GM23338 (cell line): Measurements from ENCODE around the gene OSBPL1A. TPM values are rescaled to one million over a fixed set of nuclear protein-coding genes. Genes with fewer than 3 reads are reported as not detected.
A peak's percentile ranks its signal among the peaks of the same experiment; 100 is the strongest.

Source experiments
- ATAC-seq: fragments of 200-7000 bp; cut with Tn5 transposase; 3 replicates; pipeline ENCODE4 v1.9.1; 2020
- DNase-seq: peaks from one replicate; pipeline ENCODE4 v3.0.0-alpha.2; 2015; ENCODE audit warnings: low spot score
- H2AFZ ChIP-seq: fragments of 200-600 bp; sonication (generic); 2 replicates; pipeline ENCODE4 v1.8.0; 2016; ENCODE audit warnings: antibody characterized with exemption, mild to moderate bottlenecking, moderate library complexity
- H3F3A ChIP-seq: fragments of 200-600 bp; sonication (generic); replicated peaks from 2 replicates; pipeline ENCODE4 v1.8.0; 2017; ENCODE audit warnings: antibody characterized with exemption, mixed run types, low read depth
- H3K27ac ChIP-seq: fragments of 200-600 bp; sonication (generic); 2 replicates; pipeline ENCODE4 v1.6.1; 2016; ENCODE audit warnings: low read depth
- H3K27me3 ChIP-seq: fragments of 200-600 bp; sonication (generic); 2 replicates; pipeline ENCODE4 v1.8.0; 2016; ENCODE audit warnings: mild to moderate bottlenecking, mixed run types, moderate library complexity; ENCODE audit not compliant: insufficient read depth
- H3K36me3 ChIP-seq: fragments of 200-600 bp; sonication (generic); 2 replicates; pipeline ENCODE4 v1.8.0; 2016; ENCODE audit warnings: mild to moderate bottlenecking; ENCODE audit not compliant: insufficient read depth
- H3K4me1 ChIP-seq: fragments of 200-600 bp; sonication (generic); 2 replicates; pipeline ENCODE4 v1.8.0; 2016; ENCODE audit warnings: mild to moderate bottlenecking, moderate library complexity; ENCODE audit not compliant: insufficient read depth
- H3K4me2 ChIP-seq: fragments of 200-600 bp; sonication (generic); 2 replicates; pipeline ENCODE4 v1.7.1; 2017; ENCODE audit warnings: mixed run types
- H3K4me3 ChIP-seq: fragments of 200-600 bp; sonication (generic); 2 replicates; pipeline ENCODE4 v1.6.1; 2016; ENCODE audit warnings: mixed run types
- H3K79me2 ChIP-seq: fragments of 200-600 bp; sonication (generic); replicated peaks from 2 replicates; pipeline ENCODE4 v1.8.0; 2017; ENCODE audit warnings: mild to moderate bottlenecking; ENCODE audit not compliant: insufficient read depth
- H3K9me2 ChIP-seq: fragments of 200-600 bp; sonication (generic); 2 replicates; pipeline ENCODE4 v1.8.0; 2017; ENCODE audit not compliant: insufficient read depth
- H4K20me1 ChIP-seq: fragments of 200-600 bp; sonication (generic); replicated peaks from 2 replicates; pipeline ENCODE4 v1.8.0; 2017; ENCODE audit warnings: mild to moderate bottlenecking; ENCODE audit not compliant: insufficient read depth
- H3K27ac Mint-ChIP-seq: 2 replicates; pipeline ENCODE4 v1.8.0; 2020; ENCODE audit warnings: inconsistent platforms, mild to moderate bottlenecking, moderate library complexity, mixed read lengths
- H3K27me3 Mint-ChIP-seq: 3 replicates; pipeline ENCODE4 v1.8.0; 2022; ENCODE audit warnings: low read depth, mild to moderate bottlenecking, moderate library complexity, mixed read lengths, inconsistent platforms; ENCODE audit not compliant: insufficient read depth, poor library complexity
- H3K36me3 Mint-ChIP-seq: 3 replicates; pipeline ENCODE4 v1.8.0; 2021; ENCODE audit warnings: low read depth, mild to moderate bottlenecking, inconsistent platforms, moderate library complexity, mixed read lengths
- H3K4me1 Mint-ChIP-seq: 3 replicates; pipeline ENCODE4 v1.8.0; 2020; ENCODE audit warnings: mild to moderate bottlenecking, inconsistent platforms, mixed read lengths
- H3K4me3 Mint-ChIP-seq: 3 replicates; pipeline ENCODE4 v1.8.0; 2021; ENCODE audit warnings: moderate library complexity, mild to moderate bottlenecking, inconsistent platforms, mixed read lengths
- H3K9me3 Mint-ChIP-seq: 3 replicates; pipeline ENCODE4 v1.8.0; 2020; ENCODE audit warnings: moderate library complexity, mild to moderate bottlenecking, inconsistent platforms, mixed read lengths
- CREB1 ChIP-seq: fragments of 250-450 bp; sonication (Bioruptor Pico); IDR thresholded peaks from 2 replicates; pipeline ENCODE4 v1.5.0; 2020; ENCODE audit warnings: low read depth, mild to moderate bottlenecking, moderate library complexity
- EZH2phosphoT487 ChIP-seq: fragments of 200-600 bp; sonication (generic); IDR thresholded peaks from one replicate; pipeline ENCODE4 v1.8.1; 2018; ENCODE audit warnings: antibody characterized with exemption; ENCODE audit not compliant: unreplicated experiment
- JUNB ChIP-seq: IDR thresholded peaks from one replicate; pipeline ENCODE4 v1.6.1; 2016; ENCODE audit warnings: antibody characterized with exemption; ENCODE audit not compliant: unreplicated experiment
- POLR2AphosphoS5 ChIP-seq: IDR thresholded peaks from 2 replicates; pipeline ENCODE4 v1.6.1; 2016; ENCODE audit warnings: antibody characterized with exemption, low read depth
- STAT1 ChIP-seq: IDR thresholded peaks from one replicate; pipeline ENCODE4 v1.6.1; 2016; ENCODE audit warnings: antibody characterized with exemption; ENCODE audit not compliant: unreplicated experiment
- ZNF114 ChIP-seq: fragments of 250-450 bp; sonication (Bioruptor Pico); IDR thresholded peaks from 2 replicates; pipeline ENCODE4 v1.5.0; 2020; ENCODE audit warnings: mild to moderate bottlenecking, moderate library complexity
- polyA plus RNA-seq: library from polyadenylated mRNA; unstranded; fragments of >200 nt; fragmentation: Nextera tagmentation; extraction: Ambion mirVana; gene quantifications from 2 replicates; pipeline ENCODE4 v1.2.1, GENCODE V29; 2016
- total RNA-seq: library from RNA; depleted of rRNA; stranded (reverse); fragments of >200 nt; shearing (Covaris generic); gene quantifications from 2 replicates; pipeline ENCODE4 v1.2.3, GENCODE V29; 2014
- TF ChIP-seq, protein P1 (sequence below): fragments of 250-450 bp; sonication (Bioruptor Pico); IDR thresholded peaks from 2 replicates; pipeline ENCODE4 v1.5.0; 2020; ENCODE audit warnings: mild to moderate bottlenecking, moderate library complexity
- TF ChIP-seq, protein P2 (sequence below), 2 experiments: fragments of 200-600 bp in 1 of 2; sonication (generic) in 1 of 2; conservative IDR thresholded peaks; 2 replicates each; pipeline versions ENCODE4 v1.5.1 to v1.6.1; 2016 to 2017; ENCODE audit warnings: antibody characterized with exemption in 2 of 2, low read depth in 2 of 2, mild to moderate bottlenecking in 2 of 2, moderate library complexity in 1 of 2
- TF ChIP-seq, protein P3 (sequence below): IDR thresholded peaks from one replicate; pipeline ENCODE4 v1.6.1; 2018; ENCODE audit warnings: antibody characterized with exemption; ENCODE audit not compliant: unreplicated experiment

OSBPL1A gene
- total and polyA plus RNA-seq, 2 experiments from 2014 or later, result 55.6 to 71.4 TPM

DNA sequence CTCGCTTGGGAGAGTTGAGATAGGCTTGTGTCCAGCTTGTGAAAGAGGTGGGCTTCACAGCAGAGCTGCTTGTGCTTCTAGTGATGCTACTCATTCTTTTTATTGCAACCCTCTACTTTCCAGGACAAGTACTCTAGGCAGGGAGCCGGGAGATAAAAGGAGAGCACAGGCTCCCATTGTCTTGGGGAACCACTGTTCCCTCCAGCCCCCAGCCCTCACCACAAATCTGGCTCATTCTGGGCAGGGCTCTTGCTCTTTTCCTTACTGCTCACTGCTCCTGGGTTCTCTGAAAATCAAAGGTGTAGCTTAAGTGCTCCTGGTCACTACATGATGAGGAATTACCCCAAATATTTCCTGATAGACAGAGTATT lies 177.3 kb downstream of the OSBPL1A start (continued):
- TF ChIP-seq, protein P1, sequence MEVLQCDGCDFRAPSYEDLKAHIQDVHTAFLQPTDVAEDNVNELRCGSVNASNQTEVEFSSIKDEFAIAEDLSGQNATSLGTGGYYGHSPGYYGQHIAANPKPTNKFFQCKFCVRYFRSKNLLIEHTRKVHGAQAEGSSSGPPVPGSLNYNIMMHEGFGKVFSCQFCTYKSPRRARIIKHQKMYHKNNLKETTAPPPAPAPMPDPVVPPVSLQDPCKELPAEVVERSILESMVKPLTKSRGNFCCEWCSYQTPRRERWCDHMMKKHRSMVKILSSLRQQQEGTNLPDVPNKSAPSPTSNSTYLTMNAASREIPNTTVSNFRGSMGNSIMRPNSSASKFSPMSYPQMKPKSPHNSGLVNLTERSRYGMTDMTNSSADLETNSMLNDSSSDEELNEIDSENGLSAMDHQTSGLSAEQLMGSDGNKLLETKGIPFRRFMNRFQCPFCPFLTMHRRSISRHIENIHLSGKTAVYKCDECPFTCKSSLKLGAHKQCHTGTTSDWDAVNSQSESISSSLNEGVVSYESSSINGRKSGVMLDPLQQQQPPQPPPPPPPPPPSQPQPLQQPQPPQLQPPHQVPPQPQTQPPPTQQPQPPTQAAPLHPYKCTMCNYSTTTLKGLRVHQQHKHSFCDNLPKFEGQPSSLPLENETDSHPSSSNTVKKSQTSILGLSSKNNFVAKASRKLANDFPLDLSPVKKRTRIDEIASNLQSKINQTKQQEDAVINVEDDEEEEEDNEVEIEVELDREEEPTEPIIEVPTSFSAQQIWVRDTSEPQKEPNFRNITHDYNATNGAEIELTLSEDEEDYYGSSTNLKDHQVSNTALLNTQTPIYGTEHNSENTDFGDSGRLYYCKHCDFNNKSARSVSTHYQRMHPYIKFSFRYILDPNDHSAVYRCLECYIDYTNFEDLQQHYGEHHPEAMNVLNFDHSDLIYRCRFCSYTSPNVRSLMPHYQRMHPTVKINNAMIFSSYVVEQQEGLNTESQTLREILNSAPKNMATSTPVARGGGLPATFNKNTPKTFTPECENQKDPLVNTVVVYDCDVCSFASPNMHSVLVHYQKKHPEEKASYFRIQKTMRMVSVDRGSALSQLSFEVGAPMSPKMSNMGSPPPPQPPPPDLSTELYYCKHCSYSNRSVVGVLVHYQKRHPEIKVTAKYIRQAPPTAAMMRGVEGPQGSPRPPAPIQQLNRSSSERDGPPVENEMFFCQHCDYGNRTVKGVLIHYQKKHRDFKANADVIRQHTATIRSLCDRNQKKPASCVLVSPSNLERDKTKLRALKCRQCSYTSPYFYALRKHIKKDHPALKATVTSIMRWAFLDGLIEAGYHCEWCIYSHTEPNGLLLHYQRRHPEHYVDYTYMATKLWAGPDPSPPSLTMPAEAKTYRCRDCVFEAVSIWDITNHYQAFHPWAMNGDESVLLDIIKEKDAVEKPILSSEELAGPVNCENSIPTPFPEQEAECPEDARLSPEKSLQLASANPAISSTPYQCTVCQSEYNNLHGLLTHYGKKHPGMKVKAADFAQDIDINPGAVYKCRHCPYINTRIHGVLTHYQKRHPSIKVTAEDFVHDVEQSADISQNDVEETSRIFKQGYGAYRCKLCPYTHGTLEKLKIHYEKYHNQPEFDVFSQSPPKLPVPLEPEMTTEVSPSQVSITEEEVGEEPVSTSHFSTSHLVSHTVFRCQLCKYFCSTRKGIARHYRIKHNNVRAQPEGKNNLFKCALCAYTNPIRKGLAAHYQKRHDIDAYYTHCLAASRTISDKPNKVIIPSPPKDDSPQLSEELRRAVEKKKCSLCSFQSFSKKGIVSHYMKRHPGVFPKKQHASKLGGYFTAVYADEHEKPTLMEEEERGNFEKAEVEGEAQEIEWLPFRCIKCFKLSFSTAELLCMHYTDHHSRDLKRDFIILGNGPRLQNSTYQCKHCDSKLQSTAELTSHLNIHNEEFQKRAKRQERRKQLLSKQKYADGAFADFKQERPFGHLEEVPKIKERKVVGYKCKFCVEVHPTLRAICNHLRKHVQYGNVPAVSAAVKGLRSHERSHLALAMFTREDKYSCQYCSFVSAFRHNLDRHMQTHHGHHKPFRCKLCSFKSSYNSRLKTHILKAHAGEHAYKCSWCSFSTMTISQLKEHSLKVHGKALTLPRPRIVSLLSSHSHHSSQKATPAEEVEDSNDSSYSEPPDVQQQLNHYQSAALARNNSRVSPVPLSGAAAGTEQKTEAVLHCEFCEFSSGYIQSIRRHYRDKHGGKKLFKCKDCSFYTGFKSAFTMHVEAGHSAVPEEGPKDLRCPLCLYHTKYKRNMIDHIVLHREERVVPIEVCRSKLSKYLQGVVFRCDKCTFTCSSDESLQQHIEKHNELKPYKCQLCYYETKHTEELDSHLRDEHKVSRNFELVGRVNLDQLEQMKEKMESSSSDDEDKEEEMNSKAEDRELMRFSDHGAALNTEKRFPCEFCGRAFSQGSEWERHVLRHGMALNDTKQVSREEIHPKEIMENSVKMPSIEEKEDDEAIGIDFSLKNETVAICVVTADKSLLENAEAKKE (CRISPR knock-in tag), result no peak
- no peak for TF ChIP-seq EZH2phosphoT487
- TF ChIP-seq STAT1, result no peak
- no peak for TF ChIP-seq POLR2AphosphoS5
- TF ChIP-seq, protein P2, sequence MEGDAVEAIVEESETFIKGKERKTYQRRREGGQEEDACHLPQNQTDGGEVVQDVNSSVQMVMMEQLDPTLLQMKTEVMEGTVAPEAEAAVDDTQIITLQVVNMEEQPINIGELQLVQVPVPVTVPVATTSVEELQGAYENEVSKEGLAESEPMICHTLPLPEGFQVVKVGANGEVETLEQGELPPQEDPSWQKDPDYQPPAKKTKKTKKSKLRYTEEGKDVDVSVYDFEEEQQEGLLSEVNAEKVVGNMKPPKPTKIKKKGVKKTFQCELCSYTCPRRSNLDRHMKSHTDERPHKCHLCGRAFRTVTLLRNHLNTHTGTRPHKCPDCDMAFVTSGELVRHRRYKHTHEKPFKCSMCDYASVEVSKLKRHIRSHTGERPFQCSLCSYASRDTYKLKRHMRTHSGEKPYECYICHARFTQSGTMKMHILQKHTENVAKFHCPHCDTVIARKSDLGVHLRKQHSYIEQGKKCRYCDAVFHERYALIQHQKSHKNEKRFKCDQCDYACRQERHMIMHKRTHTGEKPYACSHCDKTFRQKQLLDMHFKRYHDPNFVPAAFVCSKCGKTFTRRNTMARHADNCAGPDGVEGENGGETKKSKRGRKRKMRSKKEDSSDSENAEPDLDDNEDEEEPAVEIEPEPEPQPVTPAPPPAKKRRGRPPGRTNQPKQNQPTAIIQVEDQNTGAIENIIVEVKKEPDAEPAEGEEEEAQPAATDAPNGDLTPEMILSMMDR (conservative IDR thresholded peaks at IDR 0.05; ENCODE audit: low read depth in 2 of 2), result no peak

DNA sequence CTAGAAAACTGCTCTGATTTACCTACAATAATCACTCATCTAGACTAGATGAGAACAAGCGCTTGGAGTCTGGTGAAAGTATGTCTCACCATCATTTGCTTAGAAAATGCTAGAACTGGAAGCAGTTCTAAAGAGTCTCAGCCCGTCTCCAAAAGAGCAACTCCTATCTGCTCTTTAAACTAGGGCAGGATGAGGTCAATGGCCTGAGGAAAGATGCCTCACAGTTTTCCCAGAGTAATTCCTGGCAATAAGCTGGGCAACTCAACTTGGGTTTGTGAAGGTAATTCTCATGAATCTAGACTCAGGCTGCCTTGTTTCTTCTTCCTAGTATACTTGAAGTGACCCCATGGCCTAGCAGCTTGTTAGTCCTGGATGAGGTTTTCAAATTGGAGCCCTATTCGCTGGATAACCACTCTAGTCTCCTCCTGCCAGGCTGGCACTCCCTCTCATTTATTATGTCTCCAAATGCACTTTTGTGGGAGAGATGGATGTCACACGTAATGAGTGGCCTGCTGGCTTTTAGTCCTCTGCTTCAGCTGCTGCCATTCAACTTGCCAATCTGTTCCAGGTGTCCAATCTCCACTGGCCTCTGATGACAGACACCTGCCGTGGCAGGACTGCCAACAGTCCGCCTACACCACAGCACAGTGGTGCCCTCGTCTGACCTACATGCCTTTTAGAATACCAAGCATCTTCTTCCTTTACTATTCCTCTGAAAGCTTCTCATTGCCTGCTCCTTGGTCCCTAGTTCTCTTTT lies 177.9 kb downstream of the OSBPL1A start:
- Histone ChIP-seq H3K9me2 (no peaks in the 10 kb centered on the region), H3K27ac (no peak overlapping the region), H3K4me2 (no peak overlapping the region), H3K36me3 (no peaks in the 10 kb centered on the region; the same call in 1 of the 2 replicates), H4K20me1 (no peaks in the 10 kb centered on the region), H3K79me2 (no peaks in the 10 kb centered on the region), H3F3A (no peaks in the 10 kb centered on the region), H3K27me3 (no peaks in the 10 kb centered on the region), H3K4me1 (peaks cover 7% of the 10 kb centered on the region; the same call in 1 of the 2 replicates), H2AFZ (no peak overlapping the region), H3K4me3 (no peak overlapping the region)
- no peaks in the 10 kb centered on the region for H3K9me3 Mint-ChIP-seq
- ATAC-seq (peak; percentile 45), DNase-seq (no peak)
- H3K4me3 Mint-ChIP-seq, result no peak overlapping the region
- peaks cover 17% of the 10 kb centered on the region for H3K4me1 Mint-ChIP-seq
- peaks cover 2% of the 10 kb centered on the region for H3K27me3 Mint-ChIP-seq
- H3K27ac Mint-ChIP-seq, result no peak overlapping the region
- no peaks in the 10 kb centered on the region for H3K36me3 Mint-ChIP-seq
- TF ChIP-seq, protein P2 (conservative IDR thresholded peaks at IDR 0.05; ENCODE audit: low read depth in 2 of 2), result no peak
- TF ChIP-seq POLR2AphosphoS5 (no peak), JUNB (no peak), CREB1 (CRISPR knock-in tag) (no peak), EZH2phosphoT487 (no peak), STAT1 (no peak), ZNF114 (no peak)
- TF ChIP-seq, protein P3, sequence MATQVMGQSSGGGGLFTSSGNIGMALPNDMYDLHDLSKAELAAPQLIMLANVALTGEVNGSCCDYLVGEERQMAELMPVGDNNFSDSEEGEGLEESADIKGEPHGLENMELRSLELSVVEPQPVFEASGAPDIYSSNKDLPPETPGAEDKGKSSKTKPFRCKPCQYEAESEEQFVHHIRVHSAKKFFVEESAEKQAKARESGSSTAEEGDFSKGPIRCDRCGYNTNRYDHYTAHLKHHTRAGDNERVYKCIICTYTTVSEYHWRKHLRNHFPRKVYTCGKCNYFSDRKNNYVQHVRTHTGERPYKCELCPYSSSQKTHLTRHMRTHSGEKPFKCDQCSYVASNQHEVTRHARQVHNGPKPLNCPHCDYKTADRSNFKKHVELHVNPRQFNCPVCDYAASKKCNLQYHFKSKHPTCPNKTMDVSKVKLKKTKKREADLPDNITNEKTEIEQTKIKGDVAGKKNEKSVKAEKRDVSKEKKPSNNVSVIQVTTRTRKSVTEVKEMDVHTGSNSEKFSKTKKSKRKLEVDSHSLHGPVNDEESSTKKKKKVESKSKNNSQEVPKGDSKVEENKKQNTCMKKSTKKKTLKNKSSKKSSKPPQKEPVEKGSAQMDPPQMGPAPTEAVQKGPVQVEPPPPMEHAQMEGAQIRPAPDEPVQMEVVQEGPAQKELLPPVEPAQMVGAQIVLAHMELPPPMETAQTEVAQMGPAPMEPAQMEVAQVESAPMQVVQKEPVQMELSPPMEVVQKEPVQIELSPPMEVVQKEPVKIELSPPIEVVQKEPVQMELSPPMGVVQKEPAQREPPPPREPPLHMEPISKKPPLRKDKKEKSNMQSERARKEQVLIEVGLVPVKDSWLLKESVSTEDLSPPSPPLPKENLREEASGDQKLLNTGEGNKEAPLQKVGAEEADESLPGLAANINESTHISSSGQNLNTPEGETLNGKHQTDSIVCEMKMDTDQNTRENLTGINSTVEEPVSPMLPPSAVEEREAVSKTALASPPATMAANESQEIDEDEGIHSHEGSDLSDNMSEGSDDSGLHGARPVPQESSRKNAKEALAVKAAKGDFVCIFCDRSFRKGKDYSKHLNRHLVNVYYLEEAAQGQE, result no peak
